GM19023 (cell line): ENCODE data around the gene SNIP1.
A peak's percentile ranks its signal among the peaks of the same experiment; 100 is the strongest.
"Not testable (repeated sequence)": the region's sequence is repeated elsewhere in the genome, so short reads cannot be mapped to it uniquely, and the experiment has no call there.

Experiments used
- ATAC-seq: cut with Tn5 transposase; IDR thresholded peaks from one replicate; pipeline ENCODE4 v1.9.1; 2021; ENCODE audit warnings: mild to moderate bottlenecking, moderate library complexity; ENCODE audit not compliant: unreplicated experiment

Gene SNIP1, protein sequence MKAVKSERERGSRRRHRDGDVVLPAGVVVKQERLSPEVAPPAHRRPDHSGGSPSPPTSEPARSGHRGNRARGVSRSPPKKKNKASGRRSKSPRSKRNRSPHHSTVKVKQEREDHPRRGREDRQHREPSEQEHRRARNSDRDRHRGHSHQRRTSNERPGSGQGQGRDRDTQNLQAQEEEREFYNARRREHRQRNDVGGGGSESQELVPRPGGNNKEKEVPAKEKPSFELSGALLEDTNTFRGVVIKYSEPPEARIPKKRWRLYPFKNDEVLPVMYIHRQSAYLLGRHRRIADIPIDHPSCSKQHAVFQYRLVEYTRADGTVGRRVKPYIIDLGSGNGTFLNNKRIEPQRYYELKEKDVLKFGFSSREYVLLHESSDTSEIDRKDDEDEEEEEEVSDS

GRCh38 chr1:37553927-37554808 lies at the start of gene SNIP1:
Gene SNIP1 (minus strand): TSS chr1:37554293. CDS start chr1:37554229, 64 bp downstream.
- peak; percentile 84 for ATAC-seq

DNA sequence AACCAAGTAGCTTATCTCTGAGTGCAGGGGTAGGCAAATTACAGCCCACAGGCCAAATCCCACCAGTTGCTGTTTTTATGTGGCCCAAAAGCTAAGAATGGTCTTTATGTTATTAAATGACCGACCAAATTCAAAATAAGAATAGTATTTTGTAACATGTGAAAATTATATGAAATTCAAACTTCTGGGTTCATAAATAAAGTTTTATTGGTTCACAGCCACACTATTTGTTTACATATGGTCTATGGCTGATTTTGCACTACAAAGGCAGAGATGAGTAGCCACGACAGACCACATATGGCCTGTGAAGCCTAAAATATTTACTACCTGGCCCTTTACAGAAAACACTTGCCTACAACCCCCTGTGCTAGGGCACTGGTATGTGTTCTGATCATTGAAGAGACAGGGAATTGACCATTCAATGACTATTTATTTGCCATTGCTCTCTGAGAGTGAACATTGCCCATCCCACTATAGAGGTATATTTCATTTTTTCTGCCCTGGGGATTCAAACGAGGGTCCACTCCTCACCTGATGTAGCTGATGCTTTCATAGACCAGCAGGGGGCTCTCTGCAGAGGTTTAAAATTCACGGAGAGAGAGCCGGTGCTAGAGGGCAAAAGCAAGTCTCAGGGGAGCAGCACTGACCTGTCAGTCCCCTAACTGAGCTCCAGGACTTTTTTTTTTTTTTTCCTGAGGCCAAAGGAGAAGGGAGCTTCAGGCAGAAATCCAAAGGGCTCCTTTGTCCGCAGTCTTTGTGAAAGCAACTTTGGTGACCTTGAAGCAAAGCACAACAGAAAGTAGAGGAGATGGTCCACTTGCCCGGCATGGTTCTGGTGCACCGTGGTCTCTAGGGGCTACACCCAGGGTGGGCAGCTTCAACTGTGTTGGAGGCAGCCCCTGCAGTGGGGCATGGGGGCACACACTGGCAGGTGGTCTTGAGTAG lies 48.9 kb upstream of the SNIP1 start:
- no peak for ATAC-seq

DNA sequence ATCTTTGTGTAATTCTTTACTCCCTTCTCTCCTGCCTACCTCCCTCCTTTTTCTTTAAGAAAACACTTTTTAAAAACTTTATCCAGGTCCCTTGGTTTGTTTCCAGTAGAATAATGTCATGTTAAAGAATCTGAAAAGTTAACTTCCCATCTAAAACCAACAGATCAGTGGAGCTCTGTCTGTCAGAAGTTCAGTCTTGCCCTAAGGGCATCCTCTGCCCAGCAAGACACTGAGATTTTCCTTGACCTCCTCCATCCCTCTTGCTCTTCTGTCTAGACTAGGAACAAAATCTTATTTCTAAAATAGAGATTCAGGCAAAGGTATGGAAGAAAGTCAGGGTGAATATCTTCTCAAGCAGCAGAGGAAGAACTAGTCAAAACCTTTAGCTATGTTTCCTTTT lies 47.3 kb upstream of the SNIP1 start:
- ATAC-seq: no peak

DNA sequence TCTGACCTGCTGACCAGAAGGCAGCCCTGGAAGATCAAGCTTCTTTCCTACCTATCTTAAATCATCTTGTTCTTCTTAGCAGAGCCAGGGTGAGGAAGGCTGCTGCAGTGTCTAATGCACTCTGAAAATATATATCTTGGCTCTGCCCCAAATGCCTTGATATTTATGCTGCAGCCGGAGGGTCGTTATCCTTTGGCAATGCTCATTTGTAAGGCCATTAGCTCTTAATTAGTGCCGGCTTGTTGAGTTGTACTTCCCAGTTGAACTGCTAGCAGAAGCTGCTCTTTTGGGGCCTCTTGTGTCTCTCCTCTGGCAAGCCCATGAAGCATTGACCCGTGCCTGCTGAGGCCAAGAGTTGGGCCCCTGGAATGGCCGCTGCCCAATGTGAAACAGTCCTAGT lies 45.8 kb upstream of the SNIP1 start:
- ATAC-seq: no peak

DNA sequence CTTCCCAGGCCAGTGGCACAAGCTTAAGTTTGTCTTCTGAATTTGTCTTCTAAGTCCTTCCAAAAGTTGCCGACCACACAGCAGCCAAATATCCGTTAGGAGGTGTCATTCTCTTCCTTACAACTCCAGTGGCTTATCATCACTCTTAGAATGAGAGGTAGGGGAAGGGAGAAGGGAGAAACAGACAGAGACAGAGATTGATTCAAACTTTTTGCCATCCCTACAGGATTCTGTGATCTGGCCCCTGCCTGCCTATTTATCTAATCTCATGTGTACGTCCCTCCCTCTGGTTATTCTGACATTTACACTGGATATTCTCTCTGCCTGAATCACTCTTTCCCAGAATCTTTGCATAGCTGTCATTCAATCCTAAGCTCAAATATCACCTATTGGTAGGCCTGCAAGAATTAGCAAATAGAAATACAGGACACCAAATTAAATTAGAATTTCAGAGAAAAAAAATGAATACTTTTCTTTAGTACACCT lies 42.1 kb upstream of the SNIP1 start:
- ATAC-seq: no peak

- ATAC-seq: peak; percentile 97
These were observed 41.5 kb upstream of the SNIP1 start, which contains the start of gene GNL2 for GRCh38 chr1:37595440-37596181. Gene GNL2 (minus strand): TSS chr1:37595937. CDS start chr1:37595822, 115 bp downstream.

DNA sequence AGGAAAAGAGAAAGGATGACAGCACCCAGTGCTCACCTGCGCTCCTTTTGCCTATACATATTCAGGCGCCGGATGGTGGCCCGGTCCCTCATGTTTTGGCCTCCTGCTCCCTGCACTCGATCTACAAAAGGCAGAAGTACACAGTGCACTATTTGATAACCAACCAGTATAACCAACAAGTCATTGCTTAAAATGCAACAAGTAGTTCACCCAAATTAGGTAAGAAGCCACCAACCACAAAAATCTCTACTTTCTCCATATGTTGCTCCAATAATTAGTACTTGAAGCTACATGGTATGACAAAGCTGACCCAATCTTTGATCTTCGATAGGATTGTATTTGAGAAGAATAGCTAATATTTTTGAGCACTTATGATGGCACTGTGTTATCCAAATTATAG lies 39.6 kb upstream of the SNIP1 start:
- ATAC-seq: no peak

DNA sequence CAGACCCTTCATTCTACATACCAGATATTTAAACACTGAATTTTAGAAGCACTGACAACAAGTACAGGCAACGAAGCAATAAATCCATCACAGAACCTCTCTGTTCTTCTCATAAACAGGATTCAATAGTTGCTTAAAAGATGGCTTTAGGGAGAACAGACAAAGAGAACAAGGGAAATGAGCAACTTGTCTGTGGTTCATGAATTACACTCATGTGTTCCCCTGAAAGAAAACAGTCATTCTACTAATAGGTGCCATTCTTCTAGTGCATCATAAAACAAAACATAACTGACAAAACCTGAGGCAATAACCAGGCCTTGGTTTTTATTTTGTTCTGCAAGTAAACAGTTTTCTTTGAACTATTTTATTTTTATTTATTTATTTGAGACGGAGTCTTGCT lies 34.8 kb upstream of the SNIP1 start:
- no peak for ATAC-seq

DNA sequence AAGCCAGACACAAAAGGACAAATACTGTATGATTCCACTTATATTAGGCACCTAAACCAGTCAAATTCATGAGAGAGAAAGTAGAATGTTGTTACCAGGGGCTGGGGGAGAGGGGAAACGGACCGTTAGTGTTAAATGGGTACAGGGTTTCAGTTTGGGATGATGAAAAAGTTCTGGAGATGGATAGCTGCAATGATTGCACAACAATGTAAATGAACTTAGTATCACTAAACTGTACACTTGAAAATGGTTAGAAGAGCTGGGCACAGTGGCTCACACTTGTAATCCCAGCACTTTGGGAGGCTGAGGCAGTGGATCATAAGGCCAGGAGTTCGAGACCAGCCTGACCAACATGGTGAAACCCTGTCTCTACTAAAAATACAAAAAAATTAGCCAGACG lies 30.5 kb upstream of the SNIP1 start:
- ATAC-seq: not testable (repeated sequence)

DNA sequence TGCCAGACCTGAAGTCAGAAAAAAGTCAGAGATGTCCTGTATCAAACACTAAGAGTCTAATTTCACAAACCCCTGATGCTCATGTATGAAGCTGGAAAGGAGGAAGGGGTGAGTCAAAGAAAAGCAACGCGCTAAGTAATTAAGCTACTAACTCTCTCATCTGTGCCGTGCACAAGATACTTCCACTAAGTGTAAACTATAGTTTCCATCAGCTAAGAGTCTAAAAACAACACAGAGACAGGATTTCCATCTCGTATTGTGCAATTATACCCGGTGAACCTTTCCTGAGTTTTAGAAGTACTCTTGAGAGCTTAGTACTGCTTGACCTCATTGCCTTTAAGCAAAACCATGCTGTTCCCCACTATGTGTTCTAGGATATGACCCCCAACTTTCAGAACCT lies 21.6 kb upstream of the SNIP1 start:
- no peak for ATAC-seq

DNA sequence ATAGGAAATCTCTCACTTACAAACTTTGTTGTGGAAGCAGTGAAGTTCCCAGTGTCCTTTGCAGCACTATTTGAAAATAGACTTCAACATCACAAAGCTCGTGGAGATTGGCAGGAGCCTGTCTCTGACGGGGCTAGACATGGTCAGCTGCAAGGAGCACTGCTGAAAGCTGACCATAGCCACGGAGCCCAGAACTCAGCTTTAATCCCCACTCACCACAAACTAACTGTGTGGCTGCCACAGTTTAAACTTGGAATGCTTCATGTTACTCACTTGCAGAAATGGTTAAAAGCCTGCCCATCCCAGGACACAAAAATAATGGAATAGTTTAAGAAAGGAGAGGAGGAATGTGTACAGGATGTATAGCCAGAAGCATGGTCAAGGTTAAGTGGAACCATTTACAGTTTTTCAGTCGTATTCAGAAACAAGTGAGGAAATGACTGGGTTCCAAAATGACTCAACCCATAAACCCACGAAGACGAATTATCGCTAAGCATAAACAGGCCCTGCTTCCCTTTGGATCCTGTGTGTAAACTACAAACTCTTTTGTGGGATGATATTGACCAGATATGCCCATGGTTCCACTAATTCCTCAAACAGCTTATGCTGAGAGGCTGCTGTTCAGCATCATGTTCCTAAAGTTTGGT lies 20.9 kb upstream of the SNIP1 start:
- no peak for ATAC-seq

DNA sequence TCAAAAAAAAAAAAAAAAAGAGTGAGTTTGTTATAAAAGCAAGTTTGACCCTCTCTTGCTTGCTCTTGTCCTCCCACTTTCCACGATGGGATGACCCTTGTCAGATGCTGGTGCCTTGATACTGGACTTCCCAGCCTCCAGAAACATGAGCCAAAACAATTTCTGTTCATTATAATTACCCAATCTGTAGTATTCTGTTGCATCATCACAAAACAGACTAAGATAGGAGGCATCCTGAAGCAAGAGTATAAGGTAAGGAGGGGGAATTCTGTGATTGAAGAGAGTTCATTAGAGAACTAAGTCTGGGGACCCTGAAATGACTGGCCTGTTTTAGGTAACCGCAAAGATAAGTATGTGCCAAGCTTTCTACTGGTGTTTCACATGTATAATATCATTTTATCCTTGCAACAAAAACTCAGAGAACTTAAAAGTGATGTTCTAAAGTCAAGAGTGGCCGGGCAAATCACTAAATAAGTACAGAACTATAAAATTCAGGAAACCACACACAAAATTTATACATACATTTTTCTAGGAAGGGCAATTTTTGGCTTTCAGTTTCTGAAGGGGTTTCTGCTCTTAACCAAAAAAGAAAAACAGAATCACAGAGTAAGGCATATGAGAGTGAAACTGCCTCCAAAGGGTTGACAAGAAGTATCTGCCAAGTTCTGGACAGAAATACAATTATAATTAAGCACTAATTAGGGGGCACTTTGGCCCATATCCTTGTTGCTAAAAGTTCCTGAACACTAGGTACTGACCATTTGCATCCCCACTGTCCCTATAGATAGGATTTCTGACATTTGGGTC lies 16.6 kb upstream of the SNIP1 start:
- no peak for ATAC-seq

GRCh38 chr1:37567023-37567422 lies 12.9 kb upstream of the SNIP1 start:
- no peak for ATAC-seq

DNA sequence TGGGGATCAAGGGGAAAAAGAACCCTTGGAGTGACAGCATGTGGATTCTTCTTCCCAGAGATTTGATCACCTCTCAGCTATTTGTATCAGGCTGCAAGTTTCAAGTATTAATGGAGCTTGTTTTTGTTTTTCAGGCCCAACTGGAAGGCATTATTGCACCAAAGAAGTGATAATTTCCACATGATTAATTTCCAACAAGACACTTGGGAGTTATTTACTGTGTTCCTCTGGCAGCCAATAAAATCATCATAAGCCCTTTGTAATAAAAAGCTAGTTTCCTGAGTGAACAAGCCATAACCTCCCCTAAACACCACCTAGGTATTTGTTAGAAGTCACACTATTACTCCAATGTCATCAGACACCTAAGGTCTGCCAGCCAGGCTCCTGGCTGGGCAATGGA lies 10.8 kb upstream of the SNIP1 start:
- ATAC-seq: no peak

DNA sequence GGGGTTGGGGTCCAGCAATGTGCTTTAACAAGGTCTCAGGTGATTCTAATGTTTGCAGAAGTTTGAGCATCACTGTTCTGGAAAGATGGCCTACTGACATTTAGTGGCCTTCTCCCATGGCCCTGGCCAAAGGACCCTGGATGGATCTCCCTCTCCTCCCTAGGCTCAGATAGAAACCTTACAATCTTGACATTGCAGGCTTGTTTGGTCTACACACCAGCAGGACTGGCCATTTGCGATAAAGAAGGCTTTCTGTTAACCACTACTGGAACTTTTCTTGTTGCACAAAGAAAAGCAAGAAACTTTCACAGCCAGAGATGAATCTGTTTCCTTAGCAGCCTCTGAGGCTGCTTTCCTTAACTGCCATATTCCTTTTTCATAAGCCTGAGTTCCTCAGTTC lies 8.9 kb upstream of the SNIP1 start:
- no peak for ATAC-seq

DNA sequence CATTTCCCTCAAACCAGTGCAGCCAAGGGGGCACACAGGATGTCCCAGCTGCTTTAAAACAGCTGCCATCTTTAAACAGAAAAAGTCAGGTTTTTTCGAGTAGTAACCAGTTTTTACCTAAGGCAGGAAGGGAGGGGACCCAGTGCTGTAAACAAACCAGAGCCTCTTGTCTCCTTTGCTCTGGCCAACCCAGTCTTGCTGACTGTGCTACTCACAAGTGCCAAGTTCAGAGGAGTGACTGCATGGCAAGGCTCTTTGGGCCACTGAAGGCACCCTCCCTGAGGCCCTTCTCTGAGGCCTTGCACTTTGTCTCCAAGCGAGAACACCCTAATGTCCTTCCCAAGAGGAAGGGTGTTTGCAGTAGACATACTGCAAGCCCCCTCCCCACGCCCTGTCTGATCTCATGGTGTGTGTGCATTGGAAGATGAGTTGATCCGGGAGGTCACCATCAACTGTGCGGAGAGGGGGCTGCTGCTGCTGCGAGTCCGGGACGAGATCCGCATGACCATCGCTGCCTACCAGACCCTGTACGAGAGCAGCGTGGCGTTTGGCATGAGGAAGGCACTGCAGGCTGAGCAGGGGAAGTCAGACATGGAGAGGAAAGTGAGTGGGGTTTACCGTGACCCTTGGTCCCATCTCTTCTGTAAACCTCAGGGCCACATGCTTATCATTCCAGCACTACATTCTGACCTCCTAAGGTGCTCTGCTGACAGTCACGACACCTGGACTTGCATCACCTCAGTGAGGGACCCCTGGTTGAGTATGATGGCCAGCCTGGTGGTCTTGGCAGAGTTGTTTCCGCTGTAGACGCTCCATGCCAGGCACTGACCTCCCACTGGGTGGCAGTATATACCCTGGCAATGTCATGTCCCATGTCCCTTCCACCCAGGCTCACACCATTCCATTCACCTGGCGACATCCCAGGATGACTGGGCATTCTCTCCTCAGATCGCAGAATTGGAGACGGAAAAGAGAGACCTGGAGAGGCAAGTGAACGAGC lies 7.3 kb upstream of the SNIP1 start:
- no peak for ATAC-seq

GRCh38 chr1:37560401-37561132 lies 6.5 kb upstream of the SNIP1 start:
- no peak for ATAC-seq
